Glomerular visceral epithelial cell (primary cell): ENCODE measurements around the gene MAST4.

ENCODE experiments used
- DNase-seq: peaks from one replicate; pipeline ENCODE4 v3.0.0-alpha.2; 2016; ENCODE audit errors: extremely low spot score

Gene MAST4

DNA sequence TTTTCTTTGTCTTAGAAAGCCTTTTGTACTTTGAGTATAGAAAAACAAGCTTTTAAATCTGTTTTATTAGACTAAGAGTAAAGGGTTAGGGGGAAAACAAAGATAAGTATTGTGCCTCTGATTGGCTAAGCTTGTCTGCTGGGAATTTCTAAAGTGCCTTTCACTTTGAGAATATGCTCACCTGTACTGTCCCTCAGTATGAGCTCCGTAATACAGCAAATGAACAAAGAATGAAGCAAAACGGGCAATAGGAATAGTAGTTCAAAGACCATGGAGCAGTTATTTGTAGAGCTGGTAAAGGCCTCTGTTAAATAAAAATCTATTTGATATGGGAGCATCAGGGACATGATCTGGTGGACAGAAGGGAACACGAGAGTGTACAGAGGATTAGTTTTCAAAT lies 277.8 kb downstream of the MAST4 start:
- DNase-seq: no peak

DNA sequence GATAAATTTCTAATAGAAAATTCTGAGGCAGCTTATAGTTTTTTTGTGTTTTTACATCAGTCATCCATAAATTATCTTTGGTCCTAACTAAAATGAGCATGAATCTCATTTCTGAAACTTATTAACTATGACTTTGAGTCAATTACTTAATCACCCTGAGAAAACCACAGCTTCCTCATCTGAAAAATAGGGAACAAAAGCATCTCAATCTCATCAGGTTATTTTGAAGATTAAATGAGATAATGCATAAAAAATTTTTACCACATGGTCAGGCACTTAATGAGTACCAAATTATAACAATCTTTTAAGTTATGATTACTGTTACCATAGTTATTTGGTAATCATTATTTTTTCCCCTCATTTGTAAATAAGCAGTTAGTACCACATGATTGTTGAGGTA lies 279.1 kb downstream of the MAST4 start:
- no peak for DNase-seq

DNA sequence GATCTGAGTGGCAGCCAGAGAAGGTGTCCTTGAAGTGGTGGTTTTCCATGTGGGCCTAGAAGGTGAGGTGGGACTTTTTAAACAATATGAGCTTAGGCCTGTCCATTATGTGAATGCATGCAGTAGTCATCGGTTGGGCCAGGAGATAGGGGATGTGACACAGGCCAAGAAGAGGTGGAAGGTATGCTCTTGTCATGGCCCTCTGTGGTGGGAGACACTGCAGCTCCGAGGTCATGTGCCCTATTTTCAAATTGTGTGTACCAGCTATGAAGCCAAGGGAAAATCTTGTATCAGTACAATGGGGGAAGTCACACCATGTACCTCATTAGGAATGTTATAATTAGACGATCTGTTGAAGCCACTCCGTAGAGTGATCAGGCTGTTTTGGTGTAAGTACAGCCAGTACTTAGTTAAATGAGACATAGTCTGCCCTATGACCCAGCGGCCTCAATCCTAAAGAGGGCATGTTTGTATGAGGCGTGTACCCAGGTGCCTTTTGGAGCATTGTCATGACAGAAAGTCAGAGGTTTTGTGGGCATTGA lies 280.1 kb downstream of the MAST4 start:
- DNase-seq: no peak

DNA sequence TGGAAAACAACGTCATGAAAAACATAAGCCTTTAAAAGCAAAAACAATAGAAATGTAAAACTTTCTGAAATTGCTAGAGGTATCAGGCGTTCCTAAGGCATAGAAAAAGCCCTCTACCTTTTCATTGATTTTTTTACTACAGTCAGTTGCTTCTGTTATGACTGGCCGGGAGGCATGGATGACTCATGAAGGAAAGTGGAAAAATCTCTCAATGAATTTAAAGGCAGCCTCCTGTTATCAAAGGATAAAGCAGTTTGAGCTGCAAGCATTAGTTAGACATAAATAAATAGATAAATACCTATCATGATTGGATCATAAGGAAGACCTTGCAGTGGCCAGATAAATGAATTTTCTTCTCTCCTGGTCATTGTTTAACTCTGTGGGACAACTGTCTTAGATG lies 281.6 kb downstream of the MAST4 start:
- no peak for DNase-seq

DNA sequence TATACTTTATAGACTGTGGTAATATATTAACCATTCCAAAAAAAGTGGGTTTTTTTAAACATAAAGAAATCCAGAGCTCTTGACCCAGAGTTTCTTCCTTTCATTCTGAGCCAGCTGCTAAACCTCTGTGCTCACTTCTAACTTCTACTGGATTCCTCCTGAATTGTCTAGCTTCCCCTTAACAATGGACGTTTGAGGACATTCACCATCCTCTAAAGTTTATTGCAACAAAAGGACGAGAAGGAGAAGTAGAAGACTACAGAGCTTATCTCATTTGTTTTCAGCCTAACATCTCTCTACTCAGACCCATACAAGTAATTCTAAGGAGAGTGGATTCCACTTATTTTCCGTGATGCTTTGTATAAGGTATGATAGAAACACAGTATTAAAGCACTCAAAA lies 284.2 kb downstream of the MAST4 start:
- DNase-seq: no peak

DNA sequence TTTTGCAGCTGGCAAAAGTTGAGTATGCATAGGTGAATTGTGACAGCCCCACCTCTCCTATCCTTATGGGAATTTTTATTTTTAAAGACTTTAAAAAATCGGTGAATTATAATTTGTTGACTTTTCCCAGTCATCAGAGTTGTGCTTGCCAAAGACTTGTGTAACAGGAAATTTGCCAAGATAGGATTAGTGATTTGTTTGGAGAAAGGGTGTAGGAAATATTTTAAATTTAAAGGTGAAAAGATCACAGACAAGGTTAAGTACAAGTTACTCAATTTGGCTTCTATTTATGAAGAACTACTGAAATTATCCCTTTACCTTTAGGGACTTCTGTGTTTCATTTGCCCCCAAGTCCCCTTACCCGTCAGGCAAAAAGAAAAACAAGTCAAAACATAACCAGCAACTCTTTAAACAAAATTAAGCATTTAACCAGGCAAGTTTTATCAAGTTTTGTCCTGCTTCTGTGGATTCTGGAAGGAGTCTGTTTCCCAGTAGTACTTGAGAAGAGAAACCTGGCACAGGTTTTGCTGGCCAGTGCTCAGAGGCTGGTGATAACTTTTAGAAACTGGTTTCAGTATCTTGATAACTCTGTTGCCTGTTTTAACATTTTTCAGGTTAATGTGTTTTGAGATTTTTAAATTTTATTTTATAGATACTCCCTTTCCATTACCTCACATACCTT lies 285.4 kb downstream of the MAST4 start:
- no peak for DNase-seq

DNA sequence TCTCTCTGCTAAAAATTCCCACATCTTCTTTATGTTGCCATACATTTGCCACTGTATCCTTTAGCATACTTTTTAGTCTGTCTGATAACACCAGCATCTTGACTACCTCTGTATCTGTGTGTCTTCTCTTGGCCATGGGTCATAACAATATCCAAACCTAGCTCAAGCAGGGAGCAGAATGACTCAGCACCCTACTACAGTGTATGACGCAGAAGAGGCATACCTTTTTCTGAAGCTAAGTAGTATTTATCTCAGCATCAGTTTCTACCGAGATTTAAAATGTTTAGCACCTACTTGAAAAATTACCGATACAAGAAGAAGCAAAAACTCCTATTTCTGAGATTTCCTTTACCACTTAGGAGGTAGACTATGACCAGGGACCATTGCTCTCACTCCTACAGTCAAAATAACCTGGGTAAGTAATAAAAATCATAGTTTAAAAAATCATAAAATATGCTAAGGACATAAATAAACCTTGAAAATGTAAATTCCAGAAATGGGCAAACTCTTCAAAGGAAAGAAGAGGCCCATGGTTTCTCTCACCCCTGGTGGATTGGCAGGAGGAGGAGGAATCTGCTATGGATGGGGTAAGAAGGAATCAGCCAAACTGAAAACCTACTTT lies 286.5 kb downstream of the MAST4 start:
- DNase-seq: no peak

DNA sequence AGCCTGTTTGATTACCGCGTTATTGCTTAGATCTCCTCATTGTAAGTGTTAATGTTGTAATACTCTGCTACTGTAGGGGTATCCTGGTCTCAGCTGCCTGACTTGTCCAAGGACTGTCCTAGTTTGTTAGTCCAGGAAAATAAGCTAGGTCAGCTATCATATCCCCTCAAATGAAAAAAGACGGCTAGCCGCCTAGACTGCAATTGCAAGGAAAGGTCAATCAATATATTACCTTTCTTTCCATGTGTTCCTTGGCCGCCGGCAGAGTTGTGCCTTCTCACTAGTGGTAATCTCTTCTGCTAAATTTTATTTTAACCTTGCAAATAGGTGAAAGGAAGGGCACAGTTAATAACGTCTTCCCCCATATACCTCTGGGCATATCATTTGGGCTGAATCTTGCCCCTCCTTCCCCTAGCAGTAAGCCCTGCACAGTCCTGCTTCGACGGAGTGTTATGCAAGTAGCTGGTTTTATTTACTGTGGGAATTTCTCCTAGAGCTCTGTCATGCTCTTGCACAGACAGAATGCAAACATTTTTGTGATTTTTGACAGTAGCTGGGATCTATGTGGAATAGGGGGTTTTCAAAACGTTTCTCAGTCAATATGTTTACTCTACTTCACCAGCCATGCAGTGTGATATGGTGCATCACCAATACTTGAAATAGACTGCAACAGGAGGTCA lies 288.5 kb downstream of the MAST4 start:
- DNase-seq: no peak

DNA sequence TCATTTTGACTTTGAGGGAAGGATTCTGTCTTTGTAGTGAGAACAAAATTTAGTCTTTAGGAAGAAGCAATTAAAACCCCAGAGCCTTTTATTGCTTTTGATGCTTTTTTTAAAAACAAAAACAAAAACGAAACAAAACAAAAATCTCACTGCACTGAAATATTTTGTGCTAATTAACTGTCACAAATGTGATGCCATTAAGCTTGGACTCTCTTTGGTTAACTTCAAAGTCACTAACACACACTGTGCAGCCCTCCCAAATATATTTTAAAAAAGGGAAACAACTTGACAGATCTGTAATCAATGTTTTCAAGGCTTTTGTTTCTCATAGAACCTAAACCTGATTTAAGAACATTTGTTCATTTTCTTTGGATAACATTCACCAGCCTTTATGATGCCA lies 290.7 kb downstream of the MAST4 start:
- no peak for DNase-seq

DNA sequence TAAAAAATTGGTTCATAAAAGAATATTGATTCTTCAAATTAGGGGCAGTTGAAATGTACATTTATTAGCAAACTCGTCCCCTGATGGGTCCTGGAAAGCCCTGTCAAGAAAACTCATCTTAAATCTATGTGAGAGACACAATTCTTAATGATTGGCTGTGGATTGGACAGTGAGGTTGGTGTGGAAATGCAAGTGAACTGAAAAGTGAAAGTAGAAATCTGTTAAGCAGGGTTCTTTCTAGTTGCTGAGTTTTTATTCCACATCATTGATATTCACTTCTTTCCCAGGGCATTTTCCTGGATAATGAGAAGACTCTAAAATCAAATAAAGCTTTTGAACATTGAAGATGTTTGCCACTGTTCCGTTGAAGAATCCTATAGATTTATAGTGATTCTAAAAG lies 292.4 kb downstream of the MAST4 start:
- no peak for DNase-seq

DNA sequence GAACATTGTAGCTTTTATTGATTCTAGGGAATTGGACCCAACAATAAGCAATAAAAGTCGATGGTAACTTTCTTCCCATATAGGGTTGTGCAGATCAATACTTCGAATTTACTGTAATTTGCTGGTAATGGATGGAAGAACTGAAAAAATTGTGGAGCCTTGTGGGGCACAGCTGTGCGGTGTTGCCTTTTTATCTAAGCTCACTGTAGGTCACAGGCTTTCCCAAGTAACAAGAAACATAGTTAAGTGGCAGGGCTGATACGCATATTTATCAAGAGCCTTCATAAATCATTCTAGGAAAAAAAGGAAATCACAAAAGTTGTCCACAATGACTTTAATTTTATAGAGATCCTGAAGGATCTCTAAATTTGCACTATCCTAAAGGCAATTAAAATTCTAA lies 292.9 kb downstream of the MAST4 start:
- DNase-seq: no peak

DNA sequence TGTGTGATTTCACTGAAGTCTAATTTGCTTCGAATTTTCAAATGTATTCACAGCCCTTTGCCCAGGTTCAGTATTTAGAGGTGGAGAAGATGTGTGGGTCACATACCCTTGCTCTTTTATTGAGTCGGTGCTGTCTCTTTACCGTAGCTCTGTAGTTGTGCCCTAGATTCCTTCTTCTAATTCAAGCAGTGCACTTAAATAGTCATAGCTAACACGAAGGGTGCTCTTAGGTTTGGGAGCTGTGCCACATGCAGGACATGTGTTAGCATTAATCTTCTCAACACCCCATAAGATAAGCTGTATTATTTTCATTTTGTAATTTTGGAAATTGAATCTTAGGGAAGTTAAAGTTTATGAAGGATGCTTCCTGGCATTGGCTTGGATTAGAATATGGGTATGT lies 293.3 kb downstream of the MAST4 start:
- no peak for DNase-seq

DNA sequence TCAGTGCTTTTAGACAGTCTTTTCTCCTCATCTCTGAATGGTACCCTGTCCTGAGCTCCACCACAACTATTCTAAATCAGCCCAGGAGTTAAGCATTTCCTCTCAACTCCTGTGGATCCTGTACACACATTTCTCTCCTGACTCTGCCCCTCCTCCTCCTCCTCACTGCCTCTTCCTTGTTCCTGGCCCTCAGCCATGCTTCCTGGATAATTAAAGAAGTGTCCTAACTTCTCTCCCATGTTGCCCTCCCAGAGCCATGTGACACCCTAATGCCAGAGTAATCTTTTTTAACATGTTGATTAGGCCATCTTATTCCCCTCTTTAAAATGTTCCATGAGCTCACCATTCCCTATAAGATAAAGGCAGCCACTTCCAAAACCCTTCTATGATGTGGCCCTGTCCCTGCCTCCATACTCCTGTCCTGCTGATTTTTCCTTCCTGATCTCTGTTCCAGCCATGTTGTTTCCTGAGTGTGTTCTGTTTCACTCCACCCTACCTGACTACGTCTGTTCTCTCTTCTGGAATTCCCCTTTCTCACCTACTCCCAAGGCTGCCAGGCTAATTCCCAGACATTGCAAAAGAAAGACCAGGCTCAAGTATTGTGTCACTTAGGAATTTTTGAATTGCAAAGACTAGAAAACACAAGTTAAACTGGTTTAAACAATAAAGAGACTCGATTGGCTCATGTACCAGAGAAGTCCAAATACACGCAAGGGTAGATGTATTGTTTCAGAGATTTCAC lies 295.2 kb downstream of the MAST4 start:
- DNase-seq: peak; percentile 10

DNA sequence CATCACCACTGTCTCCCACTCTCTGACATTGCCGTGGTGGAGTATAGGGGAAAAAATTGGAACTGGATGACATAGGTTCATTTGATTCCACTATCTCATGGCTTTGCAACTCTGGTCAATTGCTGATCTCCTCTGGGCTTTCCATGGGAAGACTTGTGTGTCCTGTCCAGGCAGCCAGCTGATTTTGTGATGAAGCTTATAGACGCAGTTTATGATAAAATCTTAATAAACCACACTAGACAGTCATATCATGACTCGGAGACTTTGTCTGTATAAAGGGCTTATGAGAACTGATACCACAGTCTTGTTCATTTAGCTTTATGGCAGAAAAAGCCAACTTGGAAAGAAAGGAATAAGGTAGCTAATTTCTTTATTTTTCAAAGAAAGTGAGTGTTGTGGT lies 296.5 kb downstream of the MAST4 start:
- DNase-seq: no peak

DNA sequence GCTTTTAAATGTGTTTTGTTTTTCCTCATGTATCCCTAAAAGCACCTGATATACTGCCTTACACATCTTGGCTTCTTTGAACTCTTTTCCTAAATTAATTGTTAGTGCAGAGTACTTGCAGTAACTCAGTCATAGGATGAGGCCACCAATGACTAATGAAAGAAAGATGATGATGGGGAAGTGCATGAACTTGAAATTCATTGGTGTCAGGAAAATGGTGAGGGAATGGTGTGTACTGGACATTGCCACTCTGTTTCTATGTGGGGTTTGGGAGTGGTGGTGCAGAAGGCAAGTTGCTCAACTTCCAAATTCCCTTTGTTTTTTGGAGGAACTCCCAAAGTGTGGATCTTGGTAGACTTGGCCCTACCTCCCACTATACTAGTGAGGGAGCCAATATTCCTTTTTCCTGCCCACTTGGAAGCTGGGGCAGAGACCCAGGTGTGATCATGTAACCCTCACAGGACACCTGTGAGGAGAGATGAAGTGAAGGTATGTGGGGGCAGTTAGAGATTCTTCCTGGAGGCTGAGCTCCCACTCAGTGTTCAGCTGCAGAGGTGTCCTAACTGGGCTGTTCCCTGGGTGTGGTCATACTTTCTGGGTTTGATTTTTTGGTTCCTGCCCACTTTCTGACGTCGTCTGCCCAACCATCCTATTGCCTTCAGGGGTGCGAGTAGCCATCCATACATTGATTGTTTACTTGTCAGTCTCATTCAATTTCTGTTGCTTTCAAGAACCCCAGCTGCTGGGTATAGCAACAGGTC lies 298.5 kb downstream of the MAST4 start:
- DNase-seq: no peak

DNA sequence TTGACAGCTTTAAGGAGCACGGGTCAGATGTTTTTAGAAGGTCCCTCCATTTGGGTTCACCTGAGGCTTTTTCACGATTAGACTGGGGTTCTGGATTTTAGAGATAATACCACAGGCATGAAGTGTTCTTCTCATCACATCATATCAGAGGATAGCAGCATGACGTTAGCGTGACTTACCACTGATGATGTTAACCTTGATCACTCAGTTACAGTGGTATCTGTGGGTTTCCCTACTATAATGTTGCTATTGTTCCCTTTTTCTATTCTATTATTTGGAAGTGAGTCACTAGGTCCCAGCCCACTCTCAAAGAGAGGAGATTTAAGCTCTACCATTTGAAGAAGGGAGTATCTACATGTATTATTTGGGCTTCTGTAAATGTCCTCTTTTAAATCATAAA lies 300.0 kb downstream of the MAST4 start:
- no peak for DNase-seq

DNA sequence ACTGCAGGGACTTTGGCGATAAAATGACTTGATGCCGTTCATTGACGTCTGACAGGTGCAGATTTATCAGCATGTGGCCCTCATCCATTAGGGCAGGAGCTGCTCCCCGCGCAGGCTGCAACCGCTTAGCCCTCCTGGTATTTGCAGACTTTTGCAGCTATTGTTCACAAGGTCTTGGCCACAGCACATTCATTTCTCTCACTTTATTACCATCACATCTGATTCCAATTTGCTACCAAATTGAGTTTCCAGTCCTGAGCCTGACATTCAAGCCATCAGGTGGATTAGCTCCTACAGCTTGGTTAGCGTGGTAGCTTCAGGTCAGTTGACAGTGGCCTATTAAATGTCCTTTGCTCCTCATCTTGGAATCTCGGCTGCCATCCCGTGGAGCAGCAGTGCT lies 301.2 kb downstream of the MAST4 start:
- DNase-seq: no peak

DNA sequence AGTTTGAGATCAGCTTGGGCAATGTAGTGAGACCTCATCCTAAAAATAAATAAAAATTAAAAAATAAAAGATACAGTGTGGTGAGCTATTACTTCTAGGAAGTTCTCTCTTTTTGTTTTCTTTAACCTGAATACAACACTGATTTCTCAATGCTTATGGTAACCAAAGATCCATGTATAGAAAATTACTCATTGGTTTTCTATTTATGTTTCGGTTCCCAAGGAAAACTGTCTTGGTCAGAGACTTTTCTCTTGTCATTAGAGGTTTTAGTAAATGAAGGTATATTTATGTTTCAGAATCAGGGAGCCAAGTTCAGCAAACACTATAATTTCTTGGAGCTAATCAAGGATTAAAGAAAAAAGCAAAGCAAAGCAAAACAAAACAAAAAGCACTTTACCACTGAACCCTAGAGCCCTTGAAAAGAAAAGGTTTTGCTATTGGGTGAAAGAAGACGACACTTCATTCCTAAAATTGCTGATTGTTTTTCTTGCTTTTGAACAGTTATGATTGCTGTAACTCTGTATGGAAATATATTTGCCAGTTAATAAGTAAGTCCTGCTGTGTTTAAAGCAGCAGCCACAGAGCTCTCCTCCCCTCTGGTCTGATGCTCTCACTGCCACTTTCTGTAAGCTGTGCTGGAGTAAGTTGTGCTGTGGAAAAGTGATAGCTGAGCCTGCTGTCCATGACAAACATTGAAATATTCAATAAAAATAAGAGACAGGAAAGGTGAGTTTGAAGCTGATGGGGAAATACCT lies 302.2 kb downstream of the MAST4 start:
- no peak for DNase-seq

DNA sequence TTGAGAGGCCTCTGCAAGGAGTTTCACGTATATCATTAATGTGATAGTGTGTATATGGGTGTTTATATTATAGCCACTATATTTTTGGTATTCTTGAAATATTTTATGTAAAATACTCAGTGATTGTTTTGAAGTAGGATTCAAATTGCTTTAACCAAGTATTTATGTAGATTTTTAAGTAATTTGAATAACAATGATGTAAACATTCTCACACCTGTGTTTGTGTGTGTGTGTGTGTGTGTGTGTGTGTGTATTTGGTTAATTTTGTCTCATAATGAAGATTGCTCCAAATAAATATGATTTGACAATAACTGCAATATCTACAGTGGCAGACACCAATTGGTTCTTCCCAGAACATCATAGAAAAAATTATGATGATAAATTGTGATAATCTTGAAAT lies 307.0 kb downstream of the MAST4 start:
- no peak for DNase-seq

DNA sequence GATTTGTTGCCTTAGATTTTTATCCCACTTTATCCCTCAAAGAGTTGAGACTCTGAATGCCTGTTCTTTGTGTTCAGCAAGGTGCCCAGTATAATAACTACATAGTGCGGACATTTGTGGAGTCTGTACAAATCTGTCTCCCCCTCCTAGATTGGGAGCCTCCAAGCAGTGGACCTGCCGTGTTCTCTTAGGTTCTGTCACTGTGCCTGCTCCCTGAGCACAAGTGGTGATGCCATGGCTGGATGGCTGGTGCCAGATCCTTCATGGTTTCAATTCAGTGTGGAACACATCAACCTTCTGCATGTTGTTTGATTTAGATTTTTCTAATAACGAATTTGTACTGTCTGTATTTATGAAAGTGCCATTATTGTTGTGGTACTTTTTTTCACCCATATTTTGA lies 307.5 kb downstream of the MAST4 start:
- no peak for DNase-seq

DNA sequence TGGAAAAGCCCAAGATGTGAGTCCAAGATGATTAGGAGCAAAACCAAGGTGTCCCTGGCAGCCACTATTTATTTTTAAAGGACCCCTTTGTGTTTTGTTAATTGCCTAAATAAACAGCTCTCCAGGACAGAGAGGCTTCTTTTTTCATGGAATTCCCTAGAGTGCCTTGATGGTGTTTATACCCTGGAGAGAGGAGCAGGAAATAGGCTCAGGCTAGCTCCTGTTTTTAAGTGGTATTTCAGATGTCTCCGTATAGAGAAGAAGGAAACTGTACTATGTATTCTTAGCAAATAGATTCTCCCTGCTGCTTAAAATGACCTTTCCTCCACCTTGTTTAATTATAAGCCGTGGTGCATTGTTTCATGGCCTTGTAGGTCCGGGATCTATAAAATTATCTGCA lies 308.0 kb downstream of the MAST4 start:
- DNase-seq: no peak
